GM12875 (cell line): ENCODE data around the gene CPPED1.

ENCODE experiments used
- H3K4me3 ChIP-seq: one replicate; pipeline ENCODE4 v1.5.1; 2011; ENCODE audit warnings: low read depth, low read length, control low read depth
- TF ChIP-seq, protein P1 (sequence below): IDR thresholded peaks from 2 replicates; pipeline ENCODE4 v1.5.1; 2011; ENCODE audit warnings: low read depth, mild to moderate bottlenecking, control low read depth, inconsistent platforms, low read length, moderate library complexity, borderline replicate concordance; ENCODE audit not compliant: insufficient read depth

CPPED1 gene

DNA sequence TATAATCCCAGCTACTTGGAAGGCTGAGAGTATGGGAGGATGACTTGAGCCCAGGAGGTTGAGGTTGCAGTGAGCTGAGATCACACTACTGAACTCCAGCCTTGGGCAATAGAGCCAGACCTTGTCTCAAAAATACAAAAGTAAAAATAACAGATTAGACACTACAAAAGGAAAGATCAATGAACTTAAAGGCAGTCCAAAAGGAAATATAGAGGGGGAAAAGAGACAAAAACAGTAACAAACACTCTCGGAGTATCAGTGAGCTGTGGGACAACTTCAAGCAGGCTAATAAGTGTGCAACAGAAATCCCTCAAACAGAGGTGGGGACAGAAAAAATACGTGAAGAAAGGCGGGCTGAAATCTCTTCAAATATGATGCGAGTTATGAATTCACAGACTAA is 58.8 kb downstream of the CPPED1 start:
- H3K4me3 ChIP-seq, result no peak overlapping the region
- TF ChIP-seq, protein P1, sequence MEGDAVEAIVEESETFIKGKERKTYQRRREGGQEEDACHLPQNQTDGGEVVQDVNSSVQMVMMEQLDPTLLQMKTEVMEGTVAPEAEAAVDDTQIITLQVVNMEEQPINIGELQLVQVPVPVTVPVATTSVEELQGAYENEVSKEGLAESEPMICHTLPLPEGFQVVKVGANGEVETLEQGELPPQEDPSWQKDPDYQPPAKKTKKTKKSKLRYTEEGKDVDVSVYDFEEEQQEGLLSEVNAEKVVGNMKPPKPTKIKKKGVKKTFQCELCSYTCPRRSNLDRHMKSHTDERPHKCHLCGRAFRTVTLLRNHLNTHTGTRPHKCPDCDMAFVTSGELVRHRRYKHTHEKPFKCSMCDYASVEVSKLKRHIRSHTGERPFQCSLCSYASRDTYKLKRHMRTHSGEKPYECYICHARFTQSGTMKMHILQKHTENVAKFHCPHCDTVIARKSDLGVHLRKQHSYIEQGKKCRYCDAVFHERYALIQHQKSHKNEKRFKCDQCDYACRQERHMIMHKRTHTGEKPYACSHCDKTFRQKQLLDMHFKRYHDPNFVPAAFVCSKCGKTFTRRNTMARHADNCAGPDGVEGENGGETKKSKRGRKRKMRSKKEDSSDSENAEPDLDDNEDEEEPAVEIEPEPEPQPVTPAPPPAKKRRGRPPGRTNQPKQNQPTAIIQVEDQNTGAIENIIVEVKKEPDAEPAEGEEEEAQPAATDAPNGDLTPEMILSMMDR, result no peak

DNA sequence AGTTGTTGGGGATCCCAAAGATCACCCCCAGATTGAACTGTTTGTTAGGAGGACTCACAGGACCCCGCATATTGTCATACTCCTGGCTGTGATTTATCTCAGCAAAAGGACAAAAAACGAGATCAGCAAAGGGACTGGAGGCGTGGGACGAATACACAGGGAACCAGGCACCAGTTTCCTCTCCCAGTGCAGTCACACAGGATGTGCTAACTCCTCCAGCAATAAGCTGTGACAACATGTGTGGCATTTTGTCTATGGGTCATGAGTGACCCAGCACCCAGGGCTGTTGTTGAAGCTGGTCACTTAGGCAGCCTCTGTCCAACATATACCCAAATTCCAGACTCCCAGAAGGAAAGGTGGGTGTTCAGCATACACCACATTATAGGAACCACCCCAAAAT is 60.9 kb downstream of the CPPED1 start:
- no peak overlapping the region for H3K4me3 ChIP-seq
- TF ChIP-seq, protein P1, result no peak

DNA sequence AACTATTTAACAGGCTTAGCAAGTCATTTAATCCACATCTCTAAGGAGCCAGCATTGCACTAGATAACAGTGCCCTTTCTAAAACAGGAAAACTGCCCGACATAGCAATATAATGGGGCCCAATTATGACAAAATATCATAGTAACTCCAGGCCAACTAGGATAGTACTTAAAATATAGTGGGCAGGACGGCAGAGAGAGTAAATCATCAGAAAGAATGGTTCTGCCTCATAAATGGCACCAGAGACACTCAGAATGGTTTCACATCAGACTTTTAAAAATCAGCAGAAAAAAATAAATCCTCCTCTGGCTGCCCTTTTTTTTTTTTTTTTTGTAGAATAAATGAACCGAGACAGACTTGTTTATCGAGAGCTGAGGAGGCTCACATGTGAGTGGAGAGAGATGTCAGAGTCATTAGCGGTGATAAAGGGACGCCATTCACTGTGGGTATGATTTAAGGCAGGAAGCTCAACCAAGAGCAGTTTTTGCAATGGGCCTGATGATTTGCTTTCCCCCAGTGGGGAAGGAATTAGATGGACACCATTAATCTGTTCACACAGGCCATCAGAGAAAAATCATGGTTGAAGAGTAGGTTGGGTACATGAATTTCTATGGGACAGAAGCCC is 62.6 kb downstream of the CPPED1 start:
- TF ChIP-seq, protein P1, result no peak

DNA sequence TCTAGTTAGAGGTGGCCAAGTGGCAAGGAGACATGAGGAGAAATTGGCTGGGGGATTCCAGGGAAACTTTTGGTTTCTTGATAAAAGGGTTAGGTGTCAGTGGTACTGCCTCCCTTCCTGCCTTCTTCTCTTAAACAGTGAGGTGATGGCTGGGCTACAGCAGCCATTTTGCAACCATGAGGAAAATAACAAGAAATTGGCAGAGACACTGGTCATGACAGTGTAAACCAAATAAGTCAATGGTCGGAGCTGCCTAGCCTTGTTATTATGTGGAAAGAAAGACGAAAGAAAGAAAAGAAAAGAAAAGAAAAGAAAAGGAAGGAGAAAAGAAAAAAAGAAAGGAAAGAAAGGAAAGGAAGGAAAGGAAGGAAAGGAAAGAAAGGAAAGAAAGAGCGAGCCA is 63.9 kb downstream of the CPPED1 start:
- H3K4me3 ChIP-seq, result no peak overlapping the region
- TF ChIP-seq, protein P1, result no peak

More for the DNA sequence above, 62.6 kb downstream of the CPPED1 start:
- H3K4me3 ChIP-seq, result no peak overlapping the region

DNA sequence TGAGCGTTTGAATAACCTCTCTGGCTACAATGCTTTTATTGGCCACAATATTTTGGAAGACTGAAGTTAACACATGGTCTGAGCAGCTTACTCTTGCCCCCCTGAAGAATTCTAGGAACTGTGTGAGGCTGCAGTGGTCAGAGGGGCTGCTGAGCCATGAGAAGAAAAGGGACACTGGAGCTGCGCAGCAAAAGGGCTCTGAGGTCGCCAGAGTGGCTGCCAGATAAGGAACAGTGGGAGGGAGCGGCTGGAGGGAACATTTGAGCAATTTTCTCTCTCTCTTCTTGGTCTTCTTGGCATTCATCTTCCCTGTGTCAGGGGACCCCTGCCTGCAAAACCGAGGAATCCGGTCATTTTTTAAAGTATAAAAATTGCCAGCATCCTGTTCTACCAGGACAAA is 66.1 kb downstream of the CPPED1 start:
- H3K4me3 ChIP-seq, result no peak overlapping the region
- TF ChIP-seq, protein P1, result no peak

DNA sequence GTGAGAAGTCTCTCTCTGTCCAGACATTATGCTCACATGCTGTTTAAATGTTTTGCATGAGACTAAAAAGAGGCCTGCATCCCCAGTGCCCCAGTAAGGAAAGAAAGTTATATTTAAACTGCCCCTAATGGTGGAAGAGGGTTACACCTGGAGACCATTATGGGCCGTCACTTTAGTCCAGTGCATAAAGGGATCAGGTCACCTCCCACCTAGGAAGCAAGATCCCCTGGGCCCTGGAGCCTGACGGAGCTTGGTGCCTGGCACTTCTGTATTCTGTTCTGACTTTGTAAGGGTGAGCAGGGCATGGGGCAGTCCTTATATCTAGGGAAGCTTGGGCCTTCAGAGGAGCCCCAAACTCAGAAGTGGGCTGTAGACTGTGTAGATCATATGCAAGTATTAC is 67.9 kb downstream of the CPPED1 start:
- TF ChIP-seq, protein P1, result no peak
- no peak overlapping the region for H3K4me3 ChIP-seq

DNA sequence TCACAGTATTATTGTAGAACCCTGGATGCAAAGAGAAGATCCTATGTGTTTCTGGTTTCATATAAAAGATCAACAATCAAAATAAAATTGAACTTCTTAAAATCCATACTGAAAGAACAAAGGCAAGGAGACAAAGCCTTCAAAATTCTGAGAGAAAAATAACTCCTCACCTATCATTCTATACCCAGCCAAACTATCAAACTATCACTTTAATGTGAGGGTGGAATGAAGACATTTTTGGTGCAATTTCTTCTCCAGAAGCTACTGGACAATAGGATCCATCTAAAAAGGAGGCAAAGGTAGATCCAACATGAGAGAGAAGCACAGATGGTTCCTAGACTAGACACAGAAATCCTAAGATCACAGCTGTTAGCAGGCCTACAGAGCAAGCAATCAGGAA is 71.1 kb downstream of the CPPED1 start:
- TF ChIP-seq, protein P1, result no peak
- no peak overlapping the region for H3K4me3 ChIP-seq
